AG10803 (cell line): ENCODE measurements around the gene LRRC56.
A peak's percentile ranks its signal among the peaks of the same experiment; 100 is the strongest.

Experiments used
- DNase-seq: peaks from one replicate; pipeline ENCODE4 v3.0.0; 2010; ENCODE audit warnings: low read depth
- H3K4me3 ChIP-seq: 2 replicates; pipeline ENCODE4 v1.5.1; 2011; ENCODE audit warnings: mild to moderate bottlenecking, low read length, control low read depth
- CTCF ChIP-seq: conservative IDR thresholded peaks from 2 replicates; pipeline ENCODE4 v1.5.1; 2011; ENCODE audit warnings: mild to moderate bottlenecking, low read length, control low read depth, inconsistent platforms

The LRRC56 gene

GRCh38 chr11:576811-577610, 39.7 kb downstream of the LRRC56 start:
- no peak for DNase-seq
- no peak for TF ChIP-seq CTCF
- peak overlapping the region; percentile 93 for H3K4me3 ChIP-seq

- no peak for DNase-seq
- TF ChIP-seq CTCF: no peak
Observed at GRCh38 chr11:577611-577894, 40.2 kb downstream of the LRRC56 start.

GRCh38 chr11:578276-579035, 41.1 kb downstream of the LRRC56 start:
- no peak for DNase-seq
- peak overlapping the region; percentile 93 for H3K4me3 ChIP-seq
- no peak for TF ChIP-seq CTCF

More at GRCh38 chr11:577611-577894, 40.2 kb downstream of the LRRC56 start:
- H3K4me3 ChIP-seq: peak overlapping the region; percentile 93

- DNase-seq: no peak
- no peak overlapping the region for H3K4me3 ChIP-seq
- no peak for TF ChIP-seq CTCF
Observed at GRCh38 chr11:579830-580601, 42.7 kb downstream of the LRRC56 start.

GRCh38 chr11:581342-581741, 44.0 kb downstream of the LRRC56 start:
- TF ChIP-seq CTCF: no peak
- H3K4me3 ChIP-seq: no peak overlapping the region
- DNase-seq: no peak

- no peak for TF ChIP-seq CTCF
- DNase-seq: no peak
- no peak overlapping the region for H3K4me3 ChIP-seq
Observed at GRCh38 chr11:581752-582151, 44.4 kb downstream of the LRRC56 start.
